Stimulated activated CD4-positive, alpha-beta T cell treated with anti-CD3 and anti-CD28 coated beads, Interleukin-15, amount 100 ng/mL, for 1 hour (primary cell): ENCODE data around the gene GRAMD1A.
"Not testable (repeated sequence)": the region's sequence is repeated elsewhere in the genome, so short reads cannot be mapped to it uniquely, and the experiment has no call there.

Experiments
- DNase-seq, 2 donors: peaks; one replicate each; pipeline ENCODE4 v3.0.0-alpha.2; 2020; ENCODE audit warnings: low read depth in 1 of 2, low spot score in 1 of 2

The GRAMD1A gene

DNA sequence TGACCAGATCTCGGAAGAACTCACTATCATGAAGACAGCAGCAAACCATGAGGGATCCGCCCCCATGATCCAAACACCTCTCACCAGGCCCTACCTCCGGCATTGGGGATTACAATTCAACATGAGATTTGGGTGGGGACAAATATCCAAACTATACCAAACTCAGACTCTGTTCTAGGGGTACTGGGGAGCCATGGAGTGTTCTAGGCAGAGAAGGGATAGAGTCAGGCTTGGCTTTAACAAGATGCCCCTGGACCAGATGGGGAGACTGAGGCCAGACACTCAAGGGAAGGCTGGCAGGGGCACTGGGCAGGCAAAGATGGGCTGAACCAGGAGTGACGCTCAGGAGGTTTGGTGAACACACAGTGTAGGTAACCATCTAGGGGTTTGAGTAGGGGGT, 18.3 kb downstream of the GRAMD1A start:
- DNase-seq, result no peak

- DNase-seq, result no peak
Measured at GRCh38 chr19:35019144-35019543, 19.0 kb downstream of the GRAMD1A start.

- no peak for DNase-seq
Measured at GRCh38 chr19:35021016-35021415, 20.9 kb downstream of the GRAMD1A start.

DNA sequence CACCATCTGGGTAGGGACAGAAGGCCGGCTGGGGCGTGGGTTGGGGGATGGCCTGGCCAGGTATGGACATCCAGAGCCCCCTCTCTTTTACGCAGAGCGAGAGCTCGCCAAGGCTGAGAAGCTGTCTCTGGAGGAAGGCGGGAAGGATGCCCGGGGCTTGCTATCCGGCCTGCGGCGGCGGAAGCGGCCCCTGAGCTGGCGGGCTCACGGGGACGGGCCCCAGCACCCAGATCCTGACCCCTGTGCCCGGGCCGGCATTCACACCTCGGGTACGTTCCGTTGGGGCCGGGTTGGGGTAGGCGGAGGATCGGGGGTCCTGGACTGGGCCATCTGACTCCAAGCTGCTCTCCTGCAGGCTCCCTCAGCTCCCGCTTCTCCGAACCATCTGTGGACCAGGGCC, 21.5 kb downstream of the GRAMD1A start:
- no peak for DNase-seq

- no peak for DNase-seq
Measured at GRCh38 chr19:35022460-35022859, 22.3 kb downstream of the GRAMD1A start.

- DNase-seq, result no peak
Measured at GRCh38 chr19:35023428-35023827, 23.3 kb downstream of the GRAMD1A start.

DNA sequence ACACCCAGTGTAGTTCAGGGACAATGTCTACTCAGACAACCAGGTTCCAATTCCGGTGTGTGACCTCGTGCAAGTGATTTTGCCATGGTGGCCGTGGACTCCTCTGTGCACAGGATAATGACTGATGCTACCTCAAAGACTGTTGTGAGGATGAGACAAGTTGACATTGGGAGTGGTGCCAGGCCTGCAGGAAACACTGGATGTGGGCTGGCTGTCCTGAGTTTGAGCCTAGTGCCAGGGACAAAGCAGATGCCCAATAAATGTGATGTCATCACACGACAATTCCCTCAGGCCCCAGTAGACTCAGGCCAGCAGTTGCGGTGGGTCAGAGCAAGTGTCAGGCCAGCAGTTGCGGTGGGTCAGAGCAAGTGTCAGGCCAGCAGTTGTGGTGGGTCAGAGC, 24.0 kb downstream of the GRAMD1A start:
- DNase-seq, result no peak

DNA sequence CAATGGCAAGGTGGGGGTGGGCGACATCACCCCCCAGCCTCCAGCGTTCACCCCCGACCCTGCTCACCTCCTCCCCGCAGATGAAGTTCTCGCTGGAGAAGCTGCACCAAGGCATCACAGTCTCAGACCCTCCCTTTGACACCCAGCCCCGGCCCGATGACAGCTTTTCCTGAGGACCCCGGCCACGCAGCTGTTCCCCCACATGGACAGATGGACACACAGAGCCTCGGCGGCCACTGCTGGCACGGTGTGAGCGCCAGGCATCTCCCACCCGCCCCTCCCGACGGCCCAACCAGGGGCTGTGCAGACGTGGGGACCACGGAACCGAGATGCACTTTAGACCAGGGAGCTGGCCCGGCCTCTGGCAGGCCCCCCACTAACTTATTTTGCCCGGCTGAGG, 25.8 kb downstream of the GRAMD1A start:
- DNase-seq, result no peak

DNA sequence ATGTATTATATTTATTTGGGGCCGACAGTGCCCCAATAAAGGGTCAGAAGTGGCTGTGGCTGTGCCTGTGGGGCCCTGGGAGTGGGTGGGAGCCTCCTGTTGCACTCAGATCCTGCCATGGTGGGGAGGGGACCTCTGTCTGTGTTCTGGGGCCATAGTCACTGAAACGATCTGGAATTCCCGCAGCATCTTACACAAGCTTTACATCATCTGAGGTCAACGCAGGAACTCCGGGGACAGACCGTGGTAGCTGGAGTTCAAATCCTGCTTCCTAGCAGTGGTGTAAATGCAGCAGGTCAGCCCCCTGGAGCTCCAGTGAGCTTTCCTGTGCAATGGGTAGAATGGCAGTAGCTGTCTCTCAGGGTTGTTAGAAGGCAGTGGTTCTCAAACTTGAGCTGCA, 26.3 kb downstream of the GRAMD1A start:
- DNase-seq, result no peak

DNA sequence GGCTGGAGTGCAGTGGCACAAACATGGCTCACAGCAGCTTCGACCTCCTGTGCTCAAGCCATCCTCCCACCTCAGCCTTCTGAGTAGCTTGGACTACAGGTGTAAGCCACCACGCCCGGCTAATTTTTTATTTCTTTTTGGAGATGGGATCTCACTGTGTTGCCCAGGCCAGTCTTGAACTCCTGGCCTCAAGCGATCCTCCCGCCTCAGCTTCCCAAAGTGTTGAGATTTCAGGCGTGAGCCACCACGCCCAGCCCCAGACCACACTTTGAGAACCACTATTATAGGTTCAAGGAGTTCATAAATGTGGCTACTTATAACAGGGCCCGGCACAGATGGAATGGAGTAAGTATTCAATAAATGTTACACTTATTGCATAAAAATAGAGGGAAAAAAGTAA, 26.9 kb downstream of the GRAMD1A start:
- no peak for DNase-seq

- no peak for DNase-seq
Measured at GRCh38 chr19:35027851-35028599, 27.9 kb downstream of the GRAMD1A start.

- not testable (repeated sequence) for DNase-seq
Measured at GRCh38 chr19:35028600-35028885, 28.4 kb downstream of the GRAMD1A start.

DNA sequence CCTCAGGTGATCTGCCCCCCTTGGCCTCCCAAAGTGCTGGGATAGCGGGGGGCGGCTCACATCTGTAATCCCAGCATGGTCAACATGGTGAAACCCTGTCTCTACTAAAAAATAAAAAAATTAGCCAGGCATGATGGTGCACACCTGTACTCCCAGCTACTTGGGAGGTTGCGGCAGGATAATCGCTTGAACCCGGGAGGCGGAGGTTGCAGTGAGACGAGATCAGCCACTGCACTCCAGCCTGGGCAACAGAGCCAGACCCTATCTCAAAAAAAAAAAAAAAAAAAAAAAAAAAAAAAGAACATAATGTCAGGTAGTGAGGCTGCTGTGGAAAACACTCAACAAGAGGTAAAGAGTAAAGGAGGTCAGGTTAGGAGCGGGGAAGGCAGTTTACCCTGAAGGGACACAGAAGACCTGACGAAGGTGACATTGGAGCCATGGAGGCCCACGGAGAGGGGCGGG, 29.2 kb downstream of the GRAMD1A start:
- not testable (repeated sequence) for DNase-seq

DNA sequence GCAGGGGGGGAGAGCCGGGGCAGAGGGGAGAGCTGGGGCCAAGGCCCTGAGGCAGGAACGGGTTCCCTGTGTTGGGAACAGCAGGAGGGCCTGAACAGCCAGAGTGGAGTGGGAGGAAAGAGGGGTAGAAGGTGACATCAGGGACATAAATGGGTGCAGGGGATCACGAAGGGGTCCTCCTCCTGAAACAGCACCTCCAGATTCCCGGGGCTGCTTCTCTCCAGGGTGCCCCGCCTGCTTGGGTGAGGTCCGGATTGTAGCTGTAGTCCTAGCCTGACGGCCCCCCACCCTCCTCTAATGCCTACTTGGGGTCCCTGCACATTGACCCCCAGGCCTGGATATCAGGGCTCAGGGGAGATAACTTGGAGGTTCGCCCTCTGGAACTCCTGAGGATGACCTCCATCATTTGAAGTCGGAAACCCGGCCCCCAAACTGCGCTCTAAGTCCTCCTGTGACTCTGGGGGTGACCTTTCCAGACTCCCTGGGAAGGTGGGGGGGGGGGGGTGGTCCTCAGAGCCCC, 29.7 kb downstream of the GRAMD1A start:
- DNase-seq, result no peak

- peak; percentile 30 to 58 for DNase-seq
Measured at GRCh38 chr19:35030257-35031071, 30.3 kb downstream of the GRAMD1A start, which contains the start of gene SCN1B. Gene SCN1B, plus strand, starts transcription at chr19:35030470. Its CDS starts 351 bp downstream, at chr19:35030821.

- DNase-seq, result no peak
Measured at GRCh38 chr19:35031072-35031881, 31.2 kb downstream of the GRAMD1A start.

DNA sequence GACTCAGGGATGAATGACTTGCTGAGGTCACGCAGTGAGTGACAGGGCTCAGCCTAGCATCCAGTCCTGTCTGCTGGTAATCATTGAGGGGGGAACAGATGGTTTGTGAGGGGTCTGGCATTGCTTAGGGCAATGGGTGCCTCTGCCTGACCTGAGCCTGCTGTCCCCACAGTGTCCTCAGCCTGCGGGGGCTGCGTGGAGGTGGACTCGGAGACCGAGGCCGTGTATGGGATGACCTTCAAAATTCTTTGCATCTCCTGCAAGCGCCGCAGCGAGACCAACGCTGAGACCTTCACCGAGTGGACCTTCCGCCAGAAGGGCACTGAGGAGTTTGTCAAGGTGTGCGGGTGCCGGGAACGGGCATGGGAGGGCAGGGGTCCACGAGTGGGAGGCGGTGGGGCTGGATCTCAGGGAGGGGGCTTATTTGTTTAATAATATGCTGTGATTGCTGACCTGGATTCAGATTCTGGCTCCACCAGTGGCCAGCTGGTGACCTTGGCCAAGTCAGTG, 32.3 kb downstream of the GRAMD1A start:
- DNase-seq, result no peak

- no peak for DNase-seq
Measured at GRCh38 chr19:35033067-35034004, 33.2 kb downstream of the GRAMD1A start.

DNA sequence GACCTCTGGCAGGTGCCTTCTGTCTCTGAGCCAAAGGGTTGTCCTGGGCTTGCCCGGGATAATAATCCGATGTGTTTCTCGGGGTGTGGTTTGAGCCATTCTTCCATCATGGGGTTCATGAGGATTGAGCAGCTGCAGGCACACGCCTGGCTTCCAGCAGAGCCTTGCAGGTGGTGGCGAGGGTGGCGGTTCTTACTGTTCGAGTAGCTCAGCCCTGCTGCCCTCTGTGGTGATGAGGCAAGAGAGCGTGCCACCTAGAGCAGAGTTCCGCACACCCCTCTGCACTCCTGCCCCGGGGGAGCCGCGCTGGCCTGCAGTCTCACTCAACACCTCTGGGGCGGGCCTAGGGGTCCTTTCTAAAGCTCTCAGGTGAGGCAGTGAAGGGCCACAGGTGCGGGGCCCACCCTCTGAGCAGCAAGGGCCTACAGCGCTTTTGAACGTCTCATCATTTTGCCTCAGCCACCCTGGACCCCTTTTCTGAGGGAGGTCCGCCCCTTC, 33.9 kb downstream of the GRAMD1A start:
- no peak for DNase-seq
